ENCODE results near the gene JUND.

DNA sequence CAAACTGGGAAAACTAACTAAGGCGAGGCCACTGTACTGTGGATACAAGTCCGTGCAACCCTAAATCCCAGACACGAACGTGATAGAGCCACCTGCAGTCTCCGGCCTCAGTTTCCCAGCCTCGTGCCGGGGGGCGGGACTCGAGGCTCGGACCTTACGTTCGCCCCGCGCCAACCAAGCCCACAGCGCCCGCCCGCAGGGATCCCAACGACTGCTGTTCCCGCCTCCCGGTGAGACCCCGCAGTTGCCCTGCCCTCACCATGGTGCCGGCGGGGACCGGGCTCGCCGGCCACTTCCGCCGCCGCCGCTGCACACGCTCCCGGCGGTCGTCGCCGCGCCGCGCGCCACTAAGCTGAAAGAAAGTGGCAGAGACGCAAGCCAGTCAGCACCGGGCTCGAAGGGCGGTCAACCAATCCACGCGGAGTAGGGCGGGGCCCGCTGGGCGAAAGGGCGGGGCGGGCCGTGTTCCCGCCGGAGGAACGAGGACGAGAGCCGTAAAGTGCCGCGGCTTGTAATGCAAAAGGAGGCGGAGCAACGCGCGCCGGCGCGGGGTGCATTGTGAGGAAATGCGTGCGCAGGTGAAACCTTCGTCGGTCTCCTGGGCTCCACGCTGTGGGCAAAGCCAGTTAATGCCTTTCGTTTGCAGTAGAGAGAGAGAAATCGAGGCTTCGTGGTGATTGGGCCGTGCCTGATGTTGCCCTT lies 41.5 kb upstream of the JUND start, which contains the start of gene LSM4:
- TF ChIP-seq, protein P1, sequence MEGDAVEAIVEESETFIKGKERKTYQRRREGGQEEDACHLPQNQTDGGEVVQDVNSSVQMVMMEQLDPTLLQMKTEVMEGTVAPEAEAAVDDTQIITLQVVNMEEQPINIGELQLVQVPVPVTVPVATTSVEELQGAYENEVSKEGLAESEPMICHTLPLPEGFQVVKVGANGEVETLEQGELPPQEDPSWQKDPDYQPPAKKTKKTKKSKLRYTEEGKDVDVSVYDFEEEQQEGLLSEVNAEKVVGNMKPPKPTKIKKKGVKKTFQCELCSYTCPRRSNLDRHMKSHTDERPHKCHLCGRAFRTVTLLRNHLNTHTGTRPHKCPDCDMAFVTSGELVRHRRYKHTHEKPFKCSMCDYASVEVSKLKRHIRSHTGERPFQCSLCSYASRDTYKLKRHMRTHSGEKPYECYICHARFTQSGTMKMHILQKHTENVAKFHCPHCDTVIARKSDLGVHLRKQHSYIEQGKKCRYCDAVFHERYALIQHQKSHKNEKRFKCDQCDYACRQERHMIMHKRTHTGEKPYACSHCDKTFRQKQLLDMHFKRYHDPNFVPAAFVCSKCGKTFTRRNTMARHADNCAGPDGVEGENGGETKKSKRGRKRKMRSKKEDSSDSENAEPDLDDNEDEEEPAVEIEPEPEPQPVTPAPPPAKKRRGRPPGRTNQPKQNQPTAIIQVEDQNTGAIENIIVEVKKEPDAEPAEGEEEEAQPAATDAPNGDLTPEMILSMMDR (conservative IDR thresholded peaks at IDR 0.05 in 1 of 2, IDR thresholded peaks at IDR 0.05 in 1 of 2; ENCODE audit: extremely low read depth in 1 of 2, insufficient read depth in 1 of 2, low read depth in 1 of 2, low read length in 2 of 2), result peak; percentile 15 to 61
- TF ChIP-seq EZH2 (IDR thresholded peaks at IDR 0.05; ENCODE audit: borderline replicate concordance, low read length), result no peak
